ENCODE measurements around the gene HEXIM1. TPM values are rescaled to one million over a fixed set of nuclear protein-coding genes. Genes with fewer than 3 reads are reported as not detected.

Gene HEXIM1
- total and polyA plus RNA-seq, 8 donors, result 6.8 to 17.2 (median 12.0) TPM

DNA sequence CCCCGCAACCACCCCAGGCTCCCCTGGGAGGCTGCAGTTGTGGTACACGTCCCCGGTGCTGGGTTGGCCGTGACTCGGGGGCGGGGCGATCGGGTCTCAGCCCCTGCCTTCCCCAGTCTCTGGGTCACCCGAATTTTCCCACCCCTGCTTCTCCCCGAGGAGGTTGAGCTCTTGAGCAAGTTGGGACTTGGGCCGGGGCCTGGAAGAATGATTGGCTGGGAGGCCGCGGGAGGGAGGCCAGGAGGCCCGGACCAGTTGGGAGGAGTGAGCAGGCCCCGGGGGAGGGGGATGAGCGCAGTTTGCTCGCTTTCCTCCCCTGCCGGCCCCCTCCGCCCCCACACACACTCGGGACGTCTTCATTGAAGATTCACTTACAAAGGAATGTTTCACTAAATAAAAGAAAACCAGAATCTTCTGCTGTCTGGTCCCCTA lies 4.5 kb upstream of the HEXIM1 start:
- H3K36me3 ChIP-seq, result no peaks in the 10 kb centered on the region
- H3K4me1 ChIP-seq, result peaks cover 5 to 12% (median 6%) of the 10 kb centered on the region in 3 donors
- H3K27me3 ChIP-seq, result no peaks in the 10 kb centered on the region
- intact Hi-C loops (cut with DNase I), result no loop called here
- peak; percentile 59 to 84 (median 69) for DNase-seq
- no peak for ATAC-seq
- 33 to 44% methylated on average over 21 of the region's 21 CpGs for WGBS, 2 donors
- TF ChIP-seq, protein P1, sequence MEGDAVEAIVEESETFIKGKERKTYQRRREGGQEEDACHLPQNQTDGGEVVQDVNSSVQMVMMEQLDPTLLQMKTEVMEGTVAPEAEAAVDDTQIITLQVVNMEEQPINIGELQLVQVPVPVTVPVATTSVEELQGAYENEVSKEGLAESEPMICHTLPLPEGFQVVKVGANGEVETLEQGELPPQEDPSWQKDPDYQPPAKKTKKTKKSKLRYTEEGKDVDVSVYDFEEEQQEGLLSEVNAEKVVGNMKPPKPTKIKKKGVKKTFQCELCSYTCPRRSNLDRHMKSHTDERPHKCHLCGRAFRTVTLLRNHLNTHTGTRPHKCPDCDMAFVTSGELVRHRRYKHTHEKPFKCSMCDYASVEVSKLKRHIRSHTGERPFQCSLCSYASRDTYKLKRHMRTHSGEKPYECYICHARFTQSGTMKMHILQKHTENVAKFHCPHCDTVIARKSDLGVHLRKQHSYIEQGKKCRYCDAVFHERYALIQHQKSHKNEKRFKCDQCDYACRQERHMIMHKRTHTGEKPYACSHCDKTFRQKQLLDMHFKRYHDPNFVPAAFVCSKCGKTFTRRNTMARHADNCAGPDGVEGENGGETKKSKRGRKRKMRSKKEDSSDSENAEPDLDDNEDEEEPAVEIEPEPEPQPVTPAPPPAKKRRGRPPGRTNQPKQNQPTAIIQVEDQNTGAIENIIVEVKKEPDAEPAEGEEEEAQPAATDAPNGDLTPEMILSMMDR (IDR thresholded peaks at IDR 0.05), result no peak
- peak overlapping the region; percentile 63 to 82 (median 72) for H3K27ac ChIP-seq
- no peaks in the 10 kb centered on the region for H3K9me3 ChIP-seq
- peak overlapping the region in 2 of 4 donors; percentile 43 to 49 for H3K4me3 ChIP-seq
- FAIRE-seq, result no peak

DNA sequence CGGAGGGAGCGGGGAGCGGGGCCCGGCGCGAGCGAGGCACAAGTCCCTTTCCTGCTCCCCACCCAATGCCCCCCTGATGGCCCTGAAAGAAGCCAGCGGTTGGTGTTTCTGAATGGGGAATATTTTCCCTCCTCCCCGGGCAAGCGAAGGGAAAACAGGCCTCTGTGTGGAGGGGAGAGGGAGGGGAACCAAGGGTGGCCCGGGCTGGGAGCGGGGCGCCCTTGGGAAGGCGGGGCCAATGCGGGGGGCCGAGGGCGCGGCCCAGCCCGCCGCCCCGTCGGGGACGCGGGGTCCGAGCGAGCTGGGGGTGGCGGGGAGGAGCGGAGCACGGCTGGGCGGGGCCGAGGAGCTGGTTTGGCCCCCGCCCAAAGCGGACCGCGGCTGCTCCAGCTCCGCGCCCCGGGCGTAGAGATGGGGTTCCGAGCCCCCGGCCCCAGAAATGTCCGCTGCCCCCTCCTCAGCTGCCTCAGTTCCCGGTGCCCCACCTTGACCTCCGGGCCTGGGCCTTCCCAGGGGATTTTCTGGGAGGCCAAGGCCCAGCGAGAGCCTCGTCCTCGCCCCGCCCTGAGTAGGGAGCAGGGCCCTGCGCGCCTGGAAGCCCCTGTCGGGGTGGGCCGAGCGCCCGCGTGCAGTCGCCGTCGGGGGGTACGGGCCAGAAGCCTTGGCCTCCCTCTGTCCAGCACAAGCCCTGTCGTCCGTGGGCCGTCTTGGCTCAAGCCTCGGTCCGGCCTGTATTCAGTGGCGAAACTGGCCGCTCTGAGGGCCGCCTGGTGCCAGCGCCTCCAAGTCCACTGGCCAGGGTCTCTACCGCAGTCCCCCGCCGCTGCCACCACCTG lies 3.9 kb upstream of the HEXIM1 start:
- DNase-seq (peak in 5 of 6 donors; percentile 45 to 84 (median 68)), ATAC-seq (peak in 2 of 4 donors; percentile 1 to 2), FAIRE-seq (no peak)
- H3K27ac ChIP-seq, result peak overlapping the region; percentile 63 to 82 (median 72)
- H3K4me3 ChIP-seq, result peak overlapping the region in 3 of 4 donors; percentile 17 to 49 (median 43)
- TF ChIP-seq, protein P1 (IDR thresholded peaks at IDR 0.05), result no peak
- no peaks in the 10 kb centered on the region for H3K9me3 ChIP-seq
- no peaks in the 10 kb centered on the region for H3K27me3 ChIP-seq
- 18 to 27% methylated on average over 40 to 71 of the region's 71 CpGs for WGBS, 2 donors
- H3K4me1 ChIP-seq, result peaks cover 5 to 12% (median 6%) of the 10 kb centered on the region in 3 donors
- intact Hi-C loops (cut with DNase I), result no loop called here
- H3K36me3 ChIP-seq, result no peaks in the 10 kb centered on the region

DNA sequence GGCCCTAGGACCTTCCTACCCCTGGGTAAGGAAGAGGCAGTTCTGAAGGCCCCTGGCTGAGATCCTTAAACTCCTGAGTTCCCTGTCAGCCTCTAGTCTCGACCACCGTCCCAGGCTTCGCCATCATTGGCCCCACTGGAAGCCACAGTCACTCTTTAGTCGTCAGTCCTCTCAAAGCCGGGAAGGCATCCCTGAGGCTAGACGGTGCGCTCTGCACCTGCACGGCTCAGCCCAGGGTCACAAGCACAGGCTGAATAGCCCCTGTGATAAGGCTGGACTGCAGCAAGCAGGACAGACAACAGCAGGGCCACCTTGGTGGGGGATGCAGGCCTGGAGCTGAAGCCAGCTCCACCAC lies 3.3 kb upstream of the HEXIM1 start:
- intact Hi-C loops (cut with DNase I), result no loop called here
- 59 to 60% methylated on average over 8 of the region's 8 CpGs for WGBS, 2 donors
- ATAC-seq (no peak), FAIRE-seq (no peak), DNase-seq (peak in 3 of 6 donors; percentile 41 to 75 (median 58))
- no peaks in the 10 kb centered on the region for H3K27me3 ChIP-seq
- peak overlapping the region in 2 of 4 donors; percentile 43 to 49 for H3K4me3 ChIP-seq
- H3K9me3 ChIP-seq, result no peaks in the 10 kb centered on the region
- H3K4me1 ChIP-seq, result peaks cover 5 to 12% (median 6%) of the 10 kb centered on the region in 3 donors
- TF ChIP-seq, protein P1 (IDR thresholded peaks at IDR 0.05), result no peak
- H3K27ac ChIP-seq, result peak overlapping the region; percentile 63 to 82 (median 72)
- no peaks in the 10 kb centered on the region for H3K36me3 ChIP-seq

DNA sequence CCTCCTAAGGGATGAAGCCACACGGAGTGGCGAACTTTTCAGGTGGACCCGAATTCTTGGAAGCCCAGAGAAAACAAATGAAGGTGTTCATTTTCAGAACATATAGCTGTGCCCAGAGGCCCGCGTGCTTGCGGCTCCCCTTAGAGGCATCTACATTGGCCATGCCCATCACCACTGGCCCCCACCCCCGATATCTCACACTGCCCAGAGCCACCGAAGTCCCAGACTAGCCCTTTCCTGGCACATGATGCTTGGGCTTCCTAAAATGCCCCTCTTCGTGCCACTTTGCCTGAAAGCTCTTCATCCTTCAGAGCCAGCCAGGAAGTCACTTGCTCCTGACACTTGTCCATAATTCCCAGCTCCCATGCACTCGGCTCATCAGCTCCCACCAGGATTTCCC lies 2.1 kb upstream of the HEXIM1 start:
- 79 to 83% methylated on average over 10 of the region's 10 CpGs for WGBS, 2 donors
- no peak overlapping the region for H3K4me3 ChIP-seq

More for the DNA sequence above, 2.1 kb upstream of the HEXIM1 start:
- no peaks in the 10 kb centered on the region for H3K27me3 ChIP-seq
- TF ChIP-seq, protein P1 (IDR thresholded peaks at IDR 0.05), result no peak
- no peaks in the 10 kb centered on the region for H3K9me3 ChIP-seq
- ATAC-seq (no peak), FAIRE-seq (no peak), DNase-seq (peak in 2 of 6 donors; percentile 33 to 58)
- no peaks in the 10 kb centered on the region for H3K36me3 ChIP-seq
- intact Hi-C loops (cut with DNase I), result no loop called here
- peaks cover 5 to 15% (median 12%) of the 10 kb centered on the region in 3 donors for H3K4me1 ChIP-seq
- peak overlapping the region in 3 of 4 donors; percentile 81 to 100 (median 96) for H3K27ac ChIP-seq
